ENCODE measurements around the gene ACSM2B.

- no peak for TF ChIP-seq POLR2A (IDR thresholded peaks at IDR 0.05; ENCODE audit: low read length)
- no peak for TF ChIP-seq GATA1 (IDR thresholded peaks at IDR 0.05; ENCODE audit: low read depth, low read length)
These were observed 41.1 kb upstream of the ACSM2B start for GRCh38 chr16:20617271-20617670.
